SK-N-SH (cell line): ENCODE measurements around the gene GSTM5. TPM values are rescaled to one million over a fixed set of nuclear protein-coding genes. Genes with fewer than 3 reads are reported as not detected.

Experiments used
- CTCF ChIA-PET: fragments of 300-600, 350-600 bp; formaldehyde crosslinking; extraction: SDS; loops from one replicate; lab custom pipeline; 2021; lab: Yijun Ruan, JAX
- POLR2A ChIA-PET: fragments of 350-600 bp; sonication (Branson Sonifier 250); formaldehyde crosslinking; extraction: SDS; loops from one replicate; lab custom pipeline; 2020; ENCODE audit warnings: antibody characterized with exemption, inconsistent platforms; lab: Yijun Ruan, JAX
- DNase-seq: peaks from one replicate; pipeline ENCODE4 v3.0.0; 2012
- H2AFZ ChIP-seq: fragments of 200-600 bp; sonication (generic); 2 replicates; pipeline ENCODE4 v1.8.1; 2016; ENCODE audit warnings: antibody characterized with exemption, mild to moderate bottlenecking, low read depth
- H3F3A ChIP-seq: fragments of 200-600 bp; sonication (generic); replicated peaks from 2 replicates; pipeline ENCODE3; 2016; ENCODE audit warnings: antibody characterized with exemption, mild to moderate bottlenecking; ENCODE audit not compliant: insufficient read depth
- H3K27ac ChIP-seq, 2 experiments: fragments of 200-500 bp in 1 of 2; fragments of 200-600 bp in 1 of 2; sonication (Bioruptor generic) in 1 of 2; sonication (generic), shearing (Covaris generic) in 1 of 2; 2 replicates each; pipeline versions ENCODE4 v1.5.1 to v1.6.1; 2014 to 2016; ENCODE audit warnings: low read depth in 2 of 2, inconsistent platforms in 1 of 2, low read length in 1 of 2, mild to moderate bottlenecking in 1 of 2, mixed read lengths in 1 of 2
- H3K27me3 ChIP-seq: fragments of 200-600 bp; sonication (generic), shearing (Covaris generic); 2 replicates; pipeline ENCODE4 v1.6.1; 2016; ENCODE audit warnings: mixed run types; ENCODE audit not compliant: insufficient read depth
- H3K36me3 ChIP-seq, 2 experiments: fragments of 200-500 bp in 1 of 2; fragments of 200-600 bp in 1 of 2; sonication (Bioruptor generic) in 1 of 2; sonication (generic) in 1 of 2; replicated peaks in 1 of 2; 2 replicates each; pipeline versions ENCODE3 to v1.5.1; 2014 to 2016; ENCODE audit warnings: low read length in 1 of 2, mild to moderate bottlenecking in 1 of 2; ENCODE audit not compliant: insufficient read depth in 2 of 2, control insufficient read depth in 1 of 2
- H3K4me1 ChIP-seq, 2 experiments: fragments of 200-500 bp in 1 of 2; fragments of 200-600 bp in 1 of 2; sonication (Bioruptor generic) in 1 of 2; sonication (generic), shearing (Covaris generic) in 1 of 2; 2 replicates each; pipeline versions ENCODE4 v1.5.1 to v1.6.1; 2014 to 2016; ENCODE audit warnings: low read depth in 1 of 2, low read length in 1 of 2, mixed run types in 1 of 2; ENCODE audit not compliant: insufficient read depth in 2 of 2, control insufficient read depth in 1 of 2
- H3K4me2 ChIP-seq: fragments of 200-600 bp; sonication (generic), shearing (Covaris generic); 2 replicates; pipeline ENCODE4 v1.6.1; 2017; ENCODE audit warnings: mixed run types
- H3K4me3 ChIP-seq, 2 experiments: fragments of 200-500 bp in 1 of 2; fragments of 200-600 bp in 1 of 2; sonication (Bioruptor generic) in 1 of 2; sonication (generic), shearing (Covaris generic) in 1 of 2; 2 replicates each; pipeline versions ENCODE4 v1.5.1 to v1.8.1; 2014 to 2016; ENCODE audit warnings: low read depth in 2 of 2, inconsistent platforms in 1 of 2, low read length in 1 of 2, mild to moderate bottlenecking in 1 of 2, mixed read lengths in 1 of 2, moderate library complexity in 1 of 2
- H3K79me2 ChIP-seq: fragments of 200-600 bp; sonication (generic); 2 replicates; pipeline ENCODE4 v1.8.1; 2017; ENCODE audit warnings: mild to moderate bottlenecking; ENCODE audit not compliant: insufficient read depth
- H3K9ac ChIP-seq: fragments of 200-600 bp; sonication (generic); 2 replicates; pipeline ENCODE4 v1.6.1; 2017; ENCODE audit warnings: mixed run types
- H3K9me2 ChIP-seq: fragments of 200-600 bp; sonication (generic); 2 replicates; pipeline ENCODE4 v1.6.1; 2017; ENCODE audit warnings: mixed run types
- H3K9me3 ChIP-seq: fragments of 200-600 bp; sonication (generic); 2 replicates; pipeline ENCODE4 v1.6.1; 2017; ENCODE audit warnings: mixed run types, mild to moderate bottlenecking, moderate library complexity
- H4K20me1 ChIP-seq: fragments of 200-600 bp; sonication (generic); 2 replicates; pipeline ENCODE4 v1.6.1; 2017; ENCODE audit warnings: mild to moderate bottlenecking, mixed run types; ENCODE audit not compliant: insufficient read depth
- EP300 ChIP-seq, 2 experiments: IDR thresholded peaks; 2 replicates each; pipeline versions ENCODE4 v1.4.0 to v1.6.1; 2012; ENCODE audit warnings: borderline replicate concordance in 1 of 2, low read depth in 1 of 2, low read length in 1 of 2
- FOXM1 ChIP-seq: IDR thresholded peaks from 2 replicates; pipeline ENCODE4 v1.4.0; 2012; ENCODE audit warnings: low read depth, mild to moderate bottlenecking
- GATA2 ChIP-seq: sonication (generic); formaldehyde crosslinking; IDR thresholded peaks from 2 replicates; pipeline ENCODE4 v1.5.0; 2020; ENCODE audit warnings: mild to moderate bottlenecking, missing genetic modification reagents
- JUND ChIP-seq: IDR thresholded peaks from 2 replicates; pipeline ENCODE4 v1.4.0; 2012
- MAX ChIP-seq: IDR thresholded peaks from 2 replicates; pipeline ENCODE4 v1.4.0; 2012; ENCODE audit warnings: low read depth
- MXI1 ChIP-seq: IDR thresholded peaks from 2 replicates; pipeline ENCODE4 v1.6.1; 2012; ENCODE audit warnings: mild to moderate bottlenecking, low read depth, low read length, improper control_type of control experiment
- PBX3 ChIP-seq: IDR thresholded peaks from 2 replicates; pipeline ENCODE4; 2012
- REST ChIP-seq: IDR thresholded peaks from 2 replicates; pipeline ENCODE4 v1.6.1; 2012; ENCODE audit warnings: mild to moderate bottlenecking, low read depth, low read length, moderate library complexity
- SIN3A ChIP-seq: IDR thresholded peaks from 2 replicates; pipeline ENCODE4 v1.6.1; 2012; ENCODE audit warnings: low read depth, mild to moderate bottlenecking, low read length, moderate library complexity, borderline replicate concordance
- SMC3 ChIP-seq: IDR thresholded peaks from 2 replicates; pipeline ENCODE4 v1.6.1; 2012; ENCODE audit warnings: low read depth, low read length, improper control_type of control experiment
- TCF12 ChIP-seq: IDR thresholded peaks from 2 replicates; pipeline ENCODE4 v1.4.0; 2012
- TEAD4 ChIP-seq: IDR thresholded peaks from 2 replicates; pipeline ENCODE4 v1.4.0; 2012; ENCODE audit warnings: mild to moderate bottlenecking, borderline replicate concordance; ENCODE audit not compliant: insufficient read depth
- USF1 ChIP-seq: IDR thresholded peaks from 2 replicates; pipeline ENCODE4 v1.4.0; 2012; ENCODE audit warnings: low read depth, borderline replicate concordance
- USF2 ChIP-seq: fragments of 150-350 bp; IDR thresholded peaks from 2 replicates; pipeline ENCODE4 v1.6.1; 2017; ENCODE audit warnings: antibody characterized with exemption, low read length, low read depth, borderline replicate concordance
- YY1 ChIP-seq: IDR thresholded peaks from 2 replicates; pipeline ENCODE4 v1.4.0; 2012; ENCODE audit warnings: low read depth, mild to moderate bottlenecking
- ZBTB33 ChIP-seq: IDR thresholded peaks from 2 replicates; pipeline ENCODE4 v1.4.0; 2012; ENCODE audit warnings: low read depth, borderline replicate concordance
- WGBS: methylation state at CpG from one replicate; pipeline ENCODE4 v1.1.6; 2017; ENCODE audit warnings: low lambda C conversion rate; 5-methylcytosine and 5-hydroxymethylcytosine counted together
- polyA plus RNA-seq, 3 experiments: library from polyadenylated mRNA; depleted of rRNA; stranded (reverse); fragments of >200 nt; gene quantifications; 2 replicates each; pipeline ENCODE4 v1.2.3, GENCODE V29; 2012

GSTM5 gene
- polyA plus RNA-seq, 1 of the 3 experiments (the other 2 are of a cell fraction): not detected

GRCh38 chr1:109725510-109725909, 13.5 kb downstream of the GSTM5 start:
- H2AFZ ChIP-seq: no peak overlapping the region; the same call in 1 of the 2 replicates
- no peaks in the 10 kb centered on the region for H3K9me3 ChIP-seq
- 79% methylated on average over 4 of the region's 4 CpGs for WGBS
- H3K9ac ChIP-seq: no peak overlapping the region
- no peaks in the 10 kb centered on the region for H3K36me3 ChIP-seq
- no peaks in the 10 kb centered on the region; a peak in 1 of 4 replicates for H3K4me1 ChIP-seq
- H3K9me2 ChIP-seq: no peaks in the 10 kb centered on the region
- no peaks in the 10 kb centered on the region for H3K27me3 ChIP-seq
- ChIA-PET CTCF (interaction anchor here (1.0 kb wide), 1 partner anchor 75 kb away, joined by 3 read pairs; no protein-coding TSS in a partner anchor), POLR2A (no interaction called here)
- H3K4me2 ChIP-seq: no peak overlapping the region
- no peaks in the 10 kb centered on the region for H4K20me1 ChIP-seq
- no peaks in the 10 kb centered on the region for H3F3A ChIP-seq
- H3K4me3 ChIP-seq: no peak overlapping the region
- H3K79me2 ChIP-seq: no peaks in the 10 kb centered on the region
- TF ChIP-seq USF2: no peak
- no peak for TF ChIP-seq USF1
- no peak for TF ChIP-seq GATA2 (CRISPR knock-in tag)
- TF ChIP-seq FOXM1: no peak
- TF ChIP-seq TEAD4: no peak
- TF ChIP-seq EP300 (IDR thresholded peaks at IDR 0.05; ENCODE audit: borderline replicate concordance in 1 of 2, low read depth in 1 of 2, low read length in 1 of 2): no peak
- no peak for TF ChIP-seq SIN3A
- no peak for TF ChIP-seq SMC3
- TF ChIP-seq ZBTB33: no peak
- TF ChIP-seq MXI1: no peak
- no peak for TF ChIP-seq JUND
- TF ChIP-seq, all 33 proteins: peak for 0
- no peak overlapping the region for H3K27ac ChIP-seq
- no peak for DNase-seq

GRCh38 chr1:109726007-109726406, 14.0 kb downstream of the GSTM5 start:
- no peaks in the 10 kb centered on the region for H3F3A ChIP-seq
- H2AFZ ChIP-seq: no peak overlapping the region; the same call in 1 of the 2 replicates
- 60% methylated on average over 1 of the region's 1 CpG for WGBS
- no peaks in the 10 kb centered on the region for H4K20me1 ChIP-seq
- CTCF ChIA-PET: interaction anchor here (1.0 kb wide), 1 partner anchor 76 kb away, joined by 3 read pairs; no protein-coding TSS in a partner anchor
- H3K4me1 ChIP-seq: no peaks in the 10 kb centered on the region; a peak in 1 of 4 replicates
- no peaks in the 10 kb centered on the region for H3K9me3 ChIP-seq
- no peaks in the 10 kb centered on the region for H3K79me2 ChIP-seq
- H3K27me3 ChIP-seq: no peaks in the 10 kb centered on the region
- no peak overlapping the region for H3K27ac ChIP-seq
- no peaks in the 10 kb centered on the region for H3K36me3 ChIP-seq
- DNase-seq: no peak
- no peak overlapping the region for H3K9ac ChIP-seq
- POLR2A ChIA-PET: no interaction called here
- H3K9me2 ChIP-seq: no peaks in the 10 kb centered on the region
- no peak overlapping the region for H3K4me3 ChIP-seq
- no peak overlapping the region for H3K4me2 ChIP-seq
- TF ChIP-seq MAX (no peak), YY1 (no peak), PBX3 (no peak), TCF12 (no peak), REST (no peak), ZBTB33 (no peak), SMC3 (no peak)
